ENCODE data around the gene VOPP1.

The VOPP1 gene

DNA sequence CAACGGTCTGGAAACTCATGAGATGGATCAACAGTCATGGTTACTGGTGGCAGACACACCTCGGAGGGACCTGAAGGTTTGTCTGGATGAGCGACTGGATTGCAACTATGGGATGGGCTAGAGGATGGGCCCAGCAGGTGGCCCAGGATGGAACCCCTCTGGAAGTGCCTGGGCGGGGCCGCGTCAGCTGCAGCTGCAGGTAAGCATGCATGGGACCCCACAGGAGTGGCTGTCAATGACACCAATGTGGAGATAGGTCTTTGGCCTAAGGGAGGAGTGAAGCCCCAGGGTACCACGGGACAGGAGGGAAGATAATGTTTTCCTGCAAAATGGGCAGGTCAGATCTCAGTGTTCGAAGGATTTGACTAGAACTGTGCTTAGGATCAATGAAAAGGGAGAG, 103.8 kb downstream of the VOPP1 start:
- DNase-seq, result no peak

DNA sequence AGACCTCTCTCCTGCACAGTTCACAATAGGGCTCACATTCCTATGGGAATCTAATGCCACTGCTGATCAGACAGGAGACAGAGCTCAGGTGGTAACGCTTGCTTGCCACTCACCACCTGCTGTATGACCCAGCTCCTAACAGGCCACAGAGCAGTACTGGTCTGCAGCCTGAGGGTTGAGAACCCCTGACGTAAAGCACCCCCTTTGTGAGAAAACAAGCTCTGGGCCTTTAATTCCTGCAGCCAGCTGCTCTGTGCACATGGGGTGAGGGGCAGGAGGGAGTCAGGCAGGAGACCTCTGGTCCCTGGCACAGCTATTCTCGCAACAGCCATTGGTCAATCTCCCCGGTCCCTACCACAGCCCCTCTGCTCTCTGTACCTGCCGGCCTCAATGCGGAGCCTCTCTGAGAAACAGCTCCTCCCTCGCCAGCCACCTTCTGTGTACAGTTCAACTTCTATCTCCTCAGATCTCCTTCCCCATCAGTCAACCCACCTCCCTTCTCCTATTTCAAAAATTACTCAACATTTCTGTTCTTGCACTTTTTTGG, 105.2 kb downstream of the VOPP1 start:
- no peak for DNase-seq

DNA sequence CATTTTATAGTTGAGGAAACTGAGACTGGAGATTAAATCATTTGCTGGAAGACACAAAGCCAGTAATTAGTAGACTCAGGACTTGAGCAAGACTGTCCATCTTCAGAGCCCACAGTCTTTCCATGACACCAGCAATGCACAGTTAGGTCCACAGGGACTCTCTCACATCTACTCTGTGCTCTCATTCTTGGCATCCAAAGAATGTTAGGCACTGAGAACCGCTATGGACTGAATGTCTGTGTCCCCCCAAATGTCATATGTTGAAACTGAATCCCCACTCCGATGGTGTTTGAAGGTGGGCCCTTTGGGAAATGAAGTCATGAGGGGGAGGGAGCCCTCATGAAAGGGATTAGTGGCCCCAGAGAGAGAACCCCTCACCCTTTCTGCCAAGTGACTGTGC, 106.6 kb downstream of the VOPP1 start:
- no peak for DNase-seq

DNA sequence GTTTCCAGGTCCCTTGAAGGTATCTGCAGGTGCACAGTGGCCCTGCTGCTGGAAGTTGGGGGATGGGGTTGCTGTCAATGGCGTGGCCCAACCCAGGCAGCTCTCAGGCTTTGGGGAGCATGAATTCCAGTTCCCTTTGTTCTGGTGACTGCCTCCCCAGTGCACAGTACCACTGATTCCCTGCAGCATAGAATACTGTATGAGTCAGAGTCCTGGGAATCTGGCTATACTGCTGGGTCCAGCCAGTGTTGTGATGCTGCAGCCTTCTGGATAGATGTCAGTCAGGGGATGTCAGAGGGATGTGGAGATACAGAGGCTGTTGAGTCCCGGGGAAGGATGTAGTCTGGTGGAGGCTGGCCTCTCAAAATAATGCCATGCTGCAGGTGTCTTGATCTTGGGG, 107.9 kb downstream of the VOPP1 start:
- no peak for DNase-seq

DNA sequence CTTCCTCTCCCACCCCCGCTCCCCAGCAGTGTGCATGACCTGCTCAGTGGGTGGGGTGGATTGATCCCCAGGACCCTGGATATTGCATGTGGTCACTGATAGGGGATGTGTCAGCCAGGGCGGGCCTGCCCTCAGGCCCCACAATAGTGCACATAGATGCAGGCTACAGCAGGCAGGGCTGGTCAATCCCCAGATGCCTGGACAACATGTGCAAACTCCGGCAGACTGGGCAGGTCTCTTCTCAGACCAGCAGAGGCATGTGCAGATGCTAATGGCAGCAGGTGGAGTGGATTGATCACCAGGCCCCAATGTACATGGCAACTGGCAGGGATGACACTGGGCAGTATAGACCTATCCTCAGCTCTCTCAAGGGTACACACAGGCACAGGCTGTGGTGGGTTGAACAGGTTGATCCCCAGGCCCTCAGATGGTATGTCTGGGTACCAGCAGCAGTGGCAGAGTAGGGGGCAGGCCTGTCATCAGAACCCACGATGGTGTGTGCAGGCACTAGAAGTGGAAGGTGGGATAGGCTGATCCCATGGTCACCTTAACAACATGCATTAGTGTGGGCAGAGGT, 108.5 kb downstream of the VOPP1 start:
- DNase-seq, result no peak

DNA sequence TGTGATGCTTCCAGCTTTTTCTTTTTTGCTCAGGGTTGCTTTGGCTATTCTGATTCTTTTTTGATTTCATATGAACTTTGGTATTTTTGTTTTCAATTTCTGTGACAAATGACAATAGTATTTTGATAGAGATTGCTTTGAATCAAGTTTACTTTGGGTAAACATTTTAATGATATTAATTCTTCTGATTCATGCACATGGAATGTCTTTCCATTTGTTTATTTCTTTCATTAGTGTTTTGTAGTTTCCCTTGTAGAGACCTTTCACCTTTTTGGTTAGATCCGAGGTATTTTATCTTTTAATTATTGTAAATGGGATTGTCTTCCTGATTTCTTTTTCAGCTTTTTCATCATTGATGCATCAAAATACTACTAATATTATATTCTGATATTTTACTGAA, 114.0 kb downstream of the VOPP1 start:
- DNase-seq, result no peak

DNA sequence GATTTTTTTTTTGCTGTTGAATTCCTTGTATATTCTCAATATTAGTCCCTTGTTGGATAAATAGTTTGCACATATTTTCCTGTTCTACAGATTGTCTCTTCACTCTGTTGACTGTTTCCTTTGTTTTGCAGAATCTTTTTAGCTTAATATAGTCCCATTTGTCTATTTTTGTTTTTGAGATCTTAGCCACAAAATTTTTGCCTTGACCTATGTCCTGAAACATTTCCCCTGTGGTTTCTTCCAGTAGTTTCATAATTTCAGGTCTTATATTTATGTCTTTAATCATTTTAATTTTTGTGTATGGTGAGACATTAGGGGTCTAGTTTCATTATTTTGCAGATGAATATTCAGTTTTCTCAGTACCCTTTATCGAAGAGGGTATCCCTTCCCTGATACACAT, 114.5 kb downstream of the VOPP1 start:
- no peak for DNase-seq

DNA sequence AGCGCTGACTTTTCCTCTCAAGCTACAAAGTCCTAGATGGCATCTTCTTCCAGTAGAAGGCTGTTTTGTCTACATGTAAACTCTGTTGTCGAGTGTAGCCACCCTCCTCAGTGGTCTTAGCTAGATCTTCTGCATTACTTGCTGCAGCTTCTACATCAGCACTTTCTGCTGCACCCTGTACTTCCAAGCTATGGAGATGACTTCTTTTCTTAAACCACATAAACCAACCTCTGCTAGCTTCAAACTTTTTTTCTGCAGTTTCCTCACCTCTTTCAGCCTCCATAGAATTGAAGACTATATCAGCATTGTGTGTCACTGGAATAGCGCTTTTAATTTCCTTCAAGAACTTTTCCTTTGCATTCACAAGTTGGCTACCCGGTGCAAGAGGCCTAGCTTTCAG, 119.3 kb downstream of the VOPP1 start:
- DNase-seq, result no peak

DNA sequence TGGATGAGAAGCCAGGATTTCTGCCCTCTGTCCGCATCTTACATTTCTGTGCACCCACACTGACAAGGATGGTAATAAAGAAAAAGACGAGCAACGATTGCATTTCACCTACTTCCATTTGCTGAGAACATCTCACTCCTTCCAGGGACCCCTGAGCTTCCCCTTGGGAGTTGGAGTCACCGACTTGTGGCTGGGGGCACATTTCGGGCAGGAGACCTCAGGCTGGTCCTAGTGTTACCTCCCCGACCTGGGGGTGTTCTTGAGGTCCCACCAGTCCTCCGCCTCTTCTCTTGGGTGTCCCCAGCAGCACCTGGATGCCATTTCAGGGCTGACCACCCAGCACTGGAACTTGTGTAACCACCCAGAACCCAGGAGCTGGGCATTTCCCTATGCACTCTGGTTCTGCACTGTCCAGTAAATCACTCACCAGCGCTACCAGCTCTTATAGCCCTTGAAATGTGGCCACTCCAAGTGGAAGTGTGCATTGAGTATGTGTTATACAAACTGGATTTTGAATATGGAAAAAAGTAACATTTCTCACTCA, 122.2 kb downstream of the VOPP1 start:
- no peak for DNase-seq

DNA sequence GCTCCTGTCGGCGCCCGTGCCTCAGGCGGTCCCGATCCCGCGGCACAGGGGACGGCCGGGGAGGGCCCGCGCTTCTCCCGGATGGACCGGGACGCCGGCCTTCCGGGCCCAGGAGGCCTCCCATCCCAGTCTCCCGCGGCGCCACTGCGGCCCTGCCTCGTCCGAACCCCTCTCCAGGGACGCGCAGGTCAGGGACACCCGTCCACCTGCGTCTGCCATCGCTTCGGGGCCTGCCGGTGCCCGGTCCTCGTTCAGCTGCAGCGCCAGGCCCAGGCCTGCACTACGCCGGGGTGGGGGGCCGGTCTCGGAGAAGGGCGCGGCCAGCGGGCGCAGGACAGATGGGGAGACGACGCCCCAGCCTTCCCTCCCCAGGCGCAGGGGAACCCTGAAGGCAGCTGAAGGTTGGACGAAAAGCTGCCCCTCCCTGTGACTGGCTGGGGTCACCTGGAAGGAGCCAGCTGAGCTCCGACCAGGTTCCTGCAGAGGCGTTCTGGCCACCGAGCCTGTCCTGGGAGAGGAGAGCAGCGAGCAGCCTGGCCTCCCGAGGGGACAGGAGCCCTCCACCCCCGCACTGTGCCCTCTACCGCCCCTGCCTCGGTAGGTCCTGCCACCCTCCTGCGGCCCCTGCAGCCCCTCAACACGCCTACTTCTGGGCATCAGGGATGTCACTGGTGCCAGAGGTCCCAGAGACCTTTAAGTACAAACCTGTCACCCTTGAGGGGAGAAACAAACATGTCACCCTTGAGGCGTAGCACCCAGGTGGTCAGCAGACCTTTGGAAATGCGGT, 122.9 kb downstream of the VOPP1 start:
- no peak for DNase-seq

DNA sequence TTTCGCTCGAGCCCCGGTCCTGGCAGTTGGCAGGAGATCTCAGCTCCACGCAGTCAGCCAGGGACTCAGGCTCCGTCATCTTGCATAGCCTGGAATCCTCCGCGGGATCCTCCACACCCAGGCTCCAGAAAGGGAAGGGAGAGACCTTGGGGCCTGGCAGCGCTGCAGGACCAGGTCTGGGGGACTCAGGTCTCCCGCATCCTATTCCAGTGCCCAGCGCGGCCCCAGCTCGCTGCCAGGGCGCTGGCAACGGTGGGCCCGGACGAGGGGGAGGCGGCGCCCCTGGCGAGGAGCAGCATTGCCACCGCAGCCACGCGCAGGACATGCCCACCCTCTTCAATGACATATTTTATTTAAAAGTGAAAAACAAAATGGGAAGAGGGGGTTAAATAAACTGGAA, 123.8 kb downstream of the VOPP1 start:
- peak in 1 of 14 donors; percentile 16 for DNase-seq

DNA sequence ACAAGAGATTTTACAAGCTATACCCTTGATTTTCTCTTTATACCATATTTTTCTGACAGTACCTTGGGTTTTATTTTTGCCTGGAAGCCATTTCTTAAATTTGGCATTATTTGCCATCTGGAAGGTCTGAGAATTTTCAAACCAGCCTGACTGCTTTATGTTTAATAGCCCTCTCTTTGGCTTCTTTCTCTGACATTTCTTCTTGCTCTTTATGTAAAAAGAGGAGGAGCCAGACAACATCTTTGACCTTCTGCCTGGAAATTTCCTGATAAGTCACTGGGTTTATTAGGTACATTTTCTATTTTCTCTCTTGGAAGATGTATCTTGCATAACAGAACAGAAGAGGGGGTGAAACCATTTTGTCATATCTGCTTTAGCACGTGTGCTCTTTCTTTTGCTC, 127.5 kb downstream of the VOPP1 start:
- no peak for DNase-seq

DNA sequence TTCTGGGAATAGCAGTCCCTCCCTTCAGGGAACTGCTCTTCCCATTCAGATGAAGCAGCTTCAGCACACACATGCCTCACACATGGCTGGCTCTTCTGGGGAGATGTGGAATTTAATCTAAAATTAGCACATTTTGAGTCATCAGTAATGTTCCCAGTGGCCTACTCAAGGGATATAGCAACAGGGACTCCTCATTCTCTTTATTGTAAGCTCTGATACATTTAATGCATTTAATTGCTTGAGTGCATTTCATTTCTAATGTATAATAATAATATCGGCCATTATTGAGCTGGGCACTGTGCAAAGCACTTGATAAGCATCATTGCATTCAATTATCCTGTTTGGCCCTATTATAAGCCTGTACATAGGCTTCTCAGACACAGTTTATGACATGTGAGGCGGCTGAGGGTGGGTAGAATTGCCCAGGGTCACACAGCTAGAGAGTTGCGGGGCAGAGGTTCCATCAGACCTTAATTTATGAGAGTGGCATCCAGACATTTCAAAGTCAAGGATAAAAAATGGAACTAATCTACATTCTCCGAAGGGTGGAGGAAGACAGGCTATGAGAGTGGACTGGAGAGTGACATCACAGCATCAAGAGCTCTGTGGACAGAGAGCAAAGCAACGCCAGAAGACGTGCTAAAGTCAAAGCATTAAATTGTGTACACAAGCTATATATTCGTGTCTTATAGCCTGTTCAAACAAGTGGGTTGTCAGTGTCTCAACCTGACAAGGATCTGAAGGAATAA, 130.4 kb downstream of the VOPP1 start:
- no peak for DNase-seq

DNA sequence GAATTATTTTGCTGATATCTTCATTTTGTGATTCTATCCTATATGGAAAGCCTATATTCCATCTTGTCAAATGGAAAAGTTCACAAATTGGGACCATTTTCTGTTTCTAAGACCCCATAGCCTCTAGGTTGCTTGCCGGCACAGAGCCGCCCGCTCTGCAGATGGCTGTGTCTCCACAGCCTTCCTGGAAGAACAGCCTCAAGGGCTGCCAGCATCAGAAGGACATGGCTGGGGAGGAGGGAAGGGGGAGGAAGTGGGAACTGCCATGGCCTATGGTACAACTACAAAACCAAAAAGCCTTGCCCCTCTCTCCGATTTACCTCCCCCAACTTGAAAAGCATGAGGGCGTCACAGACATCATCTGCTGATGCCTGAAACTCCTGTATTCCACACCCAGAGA, 131.3 kb downstream of the VOPP1 start:
- DNase-seq, result no peak

DNA sequence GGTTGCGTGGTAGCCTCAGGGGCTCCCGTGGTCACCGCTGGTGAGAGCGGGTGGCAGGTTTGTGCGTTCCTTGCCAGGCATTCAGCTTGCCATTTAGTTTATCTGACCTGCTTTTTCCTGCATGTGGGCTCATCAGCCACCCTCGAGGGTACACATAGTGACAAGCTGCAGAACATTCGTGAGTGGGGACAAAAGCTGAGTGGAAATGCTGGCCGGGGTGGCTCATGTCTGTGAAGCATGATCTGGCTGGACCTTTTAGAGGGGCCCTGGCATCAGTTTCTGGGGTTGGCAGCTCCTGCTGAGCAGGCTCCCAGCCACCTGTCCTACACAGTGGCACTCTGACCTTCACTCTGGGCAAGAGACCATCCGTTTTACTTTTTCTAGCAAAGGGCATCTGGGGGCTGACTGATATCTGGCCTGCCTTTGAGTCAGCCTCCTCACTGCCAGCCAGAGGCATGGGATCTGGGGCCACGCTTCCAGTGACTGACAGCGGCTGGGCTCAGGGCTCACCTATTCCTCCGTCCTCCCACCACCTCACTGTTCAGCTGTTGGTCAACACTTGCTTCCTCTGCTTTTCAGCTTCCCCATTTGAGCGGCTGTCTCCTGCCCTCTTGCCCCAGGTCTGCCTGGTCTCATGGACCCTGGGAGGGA, 132.1 kb downstream of the VOPP1 start:
- no peak for DNase-seq

DNA sequence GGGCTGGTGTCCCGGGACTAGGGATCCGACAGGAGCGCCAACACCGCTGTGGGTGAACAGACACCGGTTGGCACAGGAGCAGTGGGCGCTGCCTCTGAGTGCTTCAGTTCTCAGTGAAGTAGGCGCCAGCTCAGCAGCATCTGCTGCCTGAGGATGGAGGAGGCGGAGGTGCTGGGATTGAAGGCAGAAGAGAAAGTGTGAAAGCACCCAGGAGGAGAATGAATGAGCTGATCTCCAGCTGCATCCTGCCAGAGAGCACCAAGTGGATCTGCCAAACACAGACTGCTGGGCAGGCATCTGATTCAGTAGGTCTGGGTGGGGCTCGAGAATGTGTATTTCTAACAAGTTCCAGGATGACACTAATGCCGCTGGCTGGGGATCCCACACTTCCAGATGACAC, 132.7 kb downstream of the VOPP1 start:
- peak in 1 of 14 donors; percentile 32 for DNase-seq

DNA sequence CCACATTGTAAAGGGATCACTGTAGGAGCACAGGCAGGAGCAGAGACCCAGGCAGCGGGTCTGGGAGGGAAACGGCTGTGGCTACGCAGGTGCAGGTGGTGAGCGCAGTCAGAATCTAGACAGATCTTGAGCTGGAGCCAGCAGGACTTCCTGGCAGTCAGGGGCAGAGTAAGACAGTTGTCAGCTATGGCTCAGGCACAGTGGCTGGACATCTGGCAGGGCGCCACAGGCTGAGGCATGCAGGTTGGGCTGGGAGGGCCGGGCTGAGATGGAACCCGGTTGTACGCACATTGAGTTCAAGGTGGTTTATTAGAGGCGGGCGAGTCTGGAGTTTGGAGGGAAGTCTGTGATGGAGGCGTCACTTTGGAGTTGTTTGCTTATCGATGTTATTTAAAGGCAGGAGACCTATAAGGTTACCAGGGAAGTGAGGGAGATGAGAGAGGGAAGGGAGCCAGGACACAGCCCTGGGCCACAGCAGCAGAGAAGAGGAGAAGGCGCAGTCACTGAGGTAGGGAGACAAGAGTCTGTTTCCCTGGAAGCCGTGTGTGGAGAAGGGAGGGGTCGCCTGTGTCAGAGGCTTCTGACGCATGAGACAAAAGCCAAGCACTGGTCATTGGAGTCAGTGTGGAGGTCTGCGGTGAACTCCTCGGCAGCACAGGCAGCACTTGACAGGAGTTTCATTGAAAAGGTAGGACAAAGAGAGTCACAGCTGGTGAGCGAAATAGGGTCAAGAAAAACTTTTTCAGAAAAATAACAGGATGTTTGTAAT, 133.4 kb downstream of the VOPP1 start:
- DNase-seq, result peak in 1 of 14 donors; percentile 73

DNA sequence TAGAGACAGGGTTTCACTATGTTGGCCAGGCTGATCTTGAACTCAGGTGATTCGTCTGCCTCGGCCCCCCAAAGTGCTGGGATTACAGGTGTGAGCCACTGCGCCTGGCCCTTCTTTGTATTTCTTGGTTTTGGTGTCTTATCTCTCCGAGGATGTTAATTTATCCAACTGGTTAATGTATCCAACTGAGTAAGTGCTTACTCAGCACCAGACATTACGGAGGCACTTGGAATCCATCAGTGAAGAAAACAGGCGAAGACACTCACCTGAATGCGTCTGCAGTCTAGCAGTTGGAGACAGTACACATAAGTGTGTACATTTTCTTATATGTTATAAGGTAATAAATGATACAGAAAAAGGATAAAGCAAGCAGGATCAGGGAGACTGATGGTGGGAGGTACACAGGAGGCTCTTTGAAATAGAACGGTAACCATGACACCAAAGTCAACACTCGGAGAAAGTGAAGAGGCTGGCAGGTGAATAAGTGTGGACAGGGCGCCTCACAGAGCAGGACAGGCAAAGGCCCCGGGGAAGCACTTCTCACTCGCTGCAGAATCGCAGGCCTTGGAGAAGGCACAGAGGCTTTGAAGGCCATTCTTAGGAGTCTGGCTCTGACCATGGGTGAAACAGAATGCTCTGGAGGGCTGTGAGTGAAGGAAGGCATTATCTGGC, 134.1 kb downstream of the VOPP1 start:
- no peak for DNase-seq

DNA sequence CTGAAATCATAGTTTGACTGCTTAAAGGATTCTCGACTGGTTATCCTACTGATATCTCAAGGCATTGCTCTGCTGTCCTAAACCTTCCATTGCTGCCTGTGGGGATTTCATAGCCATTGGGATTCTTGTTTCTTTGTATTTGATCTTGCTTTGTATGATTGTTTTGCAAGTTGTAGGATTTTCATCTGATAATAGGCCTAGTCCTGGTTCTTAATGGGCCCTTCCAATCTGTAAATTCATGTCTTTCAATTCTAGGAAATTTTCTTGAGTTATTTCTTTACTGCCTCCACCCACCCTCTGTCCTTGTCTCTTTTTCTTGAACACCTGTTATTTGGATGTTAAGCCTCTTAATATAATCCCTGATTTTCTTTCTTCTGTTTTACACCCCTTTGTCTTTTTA, 134.9 kb downstream of the VOPP1 start:
- no peak for DNase-seq

DNA sequence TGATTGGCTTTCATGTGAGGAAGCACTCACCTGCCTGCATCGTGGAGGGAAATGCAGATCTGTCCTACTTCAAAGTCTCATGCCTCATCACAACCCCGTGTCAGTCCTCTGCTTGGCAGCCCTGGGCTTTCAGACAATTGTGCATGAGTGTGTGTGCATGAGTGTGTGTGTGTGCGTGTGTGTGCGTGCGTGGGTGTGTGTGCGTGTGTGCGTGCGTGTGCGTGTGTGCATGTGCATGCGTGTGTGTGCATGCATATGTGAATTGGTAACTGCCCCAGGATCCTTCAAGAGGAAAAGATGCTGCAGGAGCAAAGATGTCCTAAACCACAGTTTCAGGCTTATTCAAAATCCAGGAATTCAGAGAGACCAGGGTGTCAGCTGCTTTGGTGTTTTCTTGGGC, 135.8 kb downstream of the VOPP1 start:
- no peak for DNase-seq

DNA sequence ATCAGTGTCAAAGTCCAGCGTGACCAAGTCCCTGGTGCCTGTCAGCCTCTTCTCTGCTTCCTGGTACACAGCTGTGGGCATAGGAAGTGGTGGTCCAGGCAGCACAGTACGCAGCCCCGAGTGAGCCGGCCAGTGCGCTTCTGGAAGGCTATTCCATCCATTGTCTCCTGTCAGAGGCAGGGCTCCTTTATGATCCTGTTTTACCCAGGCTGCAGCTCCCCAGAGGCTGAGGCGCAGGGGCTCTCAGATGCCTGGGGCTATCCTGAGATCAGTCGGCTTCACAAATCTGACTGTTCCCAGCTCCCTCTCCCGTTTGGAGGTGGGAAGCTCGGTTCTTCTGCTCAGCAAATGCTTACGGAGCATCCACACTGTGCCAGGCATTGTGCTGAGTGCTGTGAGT, 136.8 kb downstream of the VOPP1 start:
- no peak for DNase-seq
